PC-3 (cell line): Measurements from ENCODE around the gene GPRC5A. TPM values are rescaled to one million over a fixed set of nuclear protein-coding genes. Genes with fewer than 3 reads are reported as not detected.

ENCODE experiments used
- ATAC-seq: fragments of 200-7000 bp; cut with Tn5 transposase; 2 replicates; pipeline ENCODE4 v1.9.1; 2020; ENCODE audit warnings: mild to moderate bottlenecking, moderate library complexity
- BruUV-seq: library from RNA; stranded (reverse); fragments of 400-500 nt; replicated peaks from 2 replicates; lab custom pipeline; 2021; lab: Mats Ljungman, UMichigan
- CTCF ChIA-PET: fragments of 300-600 bp; sonication (Branson Sonifier 250); formaldehyde crosslinking; loops from one replicate; lab custom pipeline; 2022; ENCODE audit warnings: antibody characterized with exemption; lab: Charles Lee
- POLR2A ChIA-PET: fragments of 300-600 bp; sonication (Branson Sonifier 250); formaldehyde crosslinking; loops from one replicate; lab custom pipeline; 2022; ENCODE audit warnings: antibody characterized with exemption; ENCODE audit not compliant: unreplicated experiment; lab: Charles Lee
- DNase-seq: peaks from one replicate; pipeline ENCODE4 v3.0.0-alpha.2; 2015
- H2AFZ ChIP-seq: fragments of 300-600 bp; sonication (generic); 2 replicates; pipeline ENCODE4 v1.6.0; 2016; ENCODE audit warnings: antibody characterized with exemption, low read length
- H3F3A ChIP-seq: fragments of 300-600 bp; sonication (generic); one replicate; pipeline ENCODE4 v1.6.0; 2017; ENCODE audit warnings: antibody characterized with exemption, low read length, control low read depth, mild to moderate bottlenecking; ENCODE audit not compliant: unreplicated experiment
- H3K27ac ChIP-seq: fragments of 300-600 bp; sonication (generic); 2 replicates; pipeline ENCODE4 v1.5.1; 2016; ENCODE audit warnings: mild to moderate bottlenecking, low read length
- H3K27me3 ChIP-seq: fragments of 300-600 bp; sonication (generic); 2 replicates; pipeline ENCODE4 v1.6.1; 2016; ENCODE audit warnings: low read length, mixed read lengths
- H3K36me3 ChIP-seq: fragments of 300-600 bp; sonication (generic); 2 replicates; pipeline ENCODE4 v1.6.1; 2016; ENCODE audit warnings: low read depth, mixed run types, low read length, mixed read lengths
- H3K4me1 ChIP-seq: fragments of 300-600 bp; sonication (generic); 2 replicates; pipeline ENCODE4 v1.5.1; 2016; ENCODE audit warnings: low read length; ENCODE audit not compliant: insufficient read depth
- H3K4me2 ChIP-seq: fragments of 300-600 bp; sonication (generic); 2 replicates; pipeline ENCODE4 v1.6.0; 2016; ENCODE audit warnings: low read length
- H3K4me3 ChIP-seq: fragments of 300-600 bp; sonication (generic); 2 replicates; pipeline ENCODE4 v1.5.1; 2016; ENCODE audit warnings: mild to moderate bottlenecking, low read length, mixed read lengths
- H3K79me2 ChIP-seq: fragments of 300-600 bp; sonication (generic); 2 replicates; pipeline ENCODE4 v1.6.1; 2017; ENCODE audit warnings: low read length, mixed read lengths
- H3K9ac ChIP-seq: fragments of 300-600 bp; sonication (generic); 2 replicates; pipeline ENCODE4 v1.6.0; 2016; ENCODE audit warnings: mild to moderate bottlenecking, low read length
- H3K9me2 ChIP-seq: fragments of 300-600 bp; sonication (generic); replicated peaks from 2 replicates; pipeline ENCODE4 v1.6.1; 2016; ENCODE audit warnings: mixed run types, low read length, mixed read lengths
- H3K9me3 ChIP-seq: fragments of 300-600 bp; sonication (generic); 2 replicates; pipeline ENCODE4 v1.6.1; 2016; ENCODE audit warnings: low read length, mixed read lengths
- H4K20me1 ChIP-seq: fragments of 300-600 bp; sonication (generic); 2 replicates; pipeline ENCODE4 v1.6.1; 2016; ENCODE audit warnings: low read length, mixed read lengths
- CTCF ChIP-seq: fragments of 300-600 bp; sonication (generic); conservative IDR thresholded peaks from 2 replicates; pipeline ENCODE4 v1.5.1; 2017; ENCODE audit warnings: antibody characterized with exemption, low read depth, mild to moderate bottlenecking, low read length
- EZH2 ChIP-seq: fragments of 300-600 bp; sonication (generic); IDR thresholded peaks from one replicate; pipeline ENCODE4 v1.6.1; 2017; ENCODE audit warnings: antibody characterized with exemption, mild to moderate bottlenecking, low read length; ENCODE audit not compliant: unreplicated experiment
- EZH2phosphoT487 ChIP-seq: fragments of 300-600 bp; sonication (generic); IDR thresholded peaks from 2 replicates; pipeline ENCODE4 v1.6.1; 2018; ENCODE audit warnings: mild to moderate bottlenecking, antibody characterized with exemption, low read length, borderline replicate concordance
- intact Hi-C: fragments of 100-400 bp; cut with micrococcal nuclease; formaldehyde crosslinking; loops from 2 replicates; pipeline ENCODE4 v1.9.0; 2023
- total RNA-seq: library from RNA; depleted of rRNA; stranded (reverse); fragments of >200 nt; gene quantifications from 2 replicates; pipeline ENCODE4 v1.2.3, GENCODE V29; 2014

Gene GPRC5A
- total RNA-seq, 1 experiment from 2014 or later = 140 TPM

DNA sequence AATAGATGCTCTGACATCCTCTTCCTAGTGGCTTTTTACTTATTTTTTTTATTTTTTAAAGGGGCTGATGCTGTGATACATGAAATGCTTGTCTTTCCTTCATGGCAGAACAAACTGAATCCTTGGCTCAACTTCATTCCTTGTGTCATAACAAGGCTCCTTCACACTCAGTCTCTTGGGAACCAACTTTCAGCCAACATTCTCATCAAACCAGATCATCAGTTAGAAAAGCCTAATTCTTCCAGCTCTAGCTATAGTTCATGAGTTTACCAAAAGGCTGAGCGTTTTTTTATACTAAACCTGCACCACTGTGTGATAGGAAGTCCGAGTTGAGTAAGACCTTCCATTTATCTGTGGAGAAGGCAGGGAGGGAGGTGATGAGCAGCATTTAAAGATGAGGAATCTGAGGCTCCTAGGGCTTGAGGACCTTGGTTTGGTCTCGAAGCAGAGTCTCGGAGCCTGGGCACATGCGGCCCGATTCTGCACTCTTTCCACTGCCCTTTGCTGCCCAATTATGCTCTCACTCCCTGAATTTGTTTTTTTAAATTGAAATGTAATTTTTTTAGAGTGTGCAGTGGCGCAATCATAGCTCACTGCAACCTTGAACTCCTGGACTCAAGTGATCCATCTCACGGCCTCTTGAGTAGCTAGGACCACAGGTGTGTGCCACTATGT lies 52.4 kb downstream of the GPRC5A start:
- Histone ChIP-seq H3K27ac (no peak overlapping the region), H2AFZ (no peak overlapping the region), H3K9me2 (no peaks in the 10 kb centered on the region), H3K9me3 (no peaks in the 10 kb centered on the region), H3K27me3 (no peaks in the 10 kb centered on the region), H3K4me3 (no peak overlapping the region), H4K20me1 (no peaks in the 10 kb centered on the region), H3K36me3 (no peaks in the 10 kb centered on the region), H3K79me2 (no peaks in the 10 kb centered on the region), H3K4me2 (no peak overlapping the region), H3F3A (no peaks in the 10 kb centered on the region), H3K4me1 (peaks cover 10% of the 10 kb centered on the region), H3K9ac (no peak overlapping the region)
- ChIA-PET CTCF (no interaction called here), POLR2A (no interaction called here)
- DNase-seq = no peak
- intact Hi-C loops = no loop called here
- ATAC-seq = no peak
- no peak for TF ChIP-seq CTCF
- TF ChIP-seq EZH2 = no peak
- TF ChIP-seq EZH2phosphoT487 = no peak
- no TSS peak for BruUV-seq

GRCh38 chr12:12945591-12945990 lies 54.2 kb downstream of the GPRC5A start:
- Histone ChIP-seq H2AFZ (no peak overlapping the region), H3K9me3 (no peaks in the 10 kb centered on the region), H3K9me2 (no peaks in the 10 kb centered on the region), H3K4me2 (no peak overlapping the region), H3K4me1 (peaks cover 10% of the 10 kb centered on the region), H3K36me3 (no peaks in the 10 kb centered on the region), H3K27ac (no peak overlapping the region), H3K27me3 (no peaks in the 10 kb centered on the region), H3K4me3 (no peak overlapping the region), H3K79me2 (no peaks in the 10 kb centered on the region), H4K20me1 (no peaks in the 10 kb centered on the region), H3K9ac (no peak overlapping the region), H3F3A (no peaks in the 10 kb centered on the region)
- POLR2A ChIA-PET = no interaction called here
- DNase-seq (no peak), ATAC-seq (no peak)
- no TSS peak for BruUV-seq
- CTCF ChIA-PET = no interaction called here
- no peak for TF ChIP-seq EZH2phosphoT487
- TF ChIP-seq CTCF = no peak
- no peak for TF ChIP-seq EZH2
- intact Hi-C loops = no loop called here

DNA sequence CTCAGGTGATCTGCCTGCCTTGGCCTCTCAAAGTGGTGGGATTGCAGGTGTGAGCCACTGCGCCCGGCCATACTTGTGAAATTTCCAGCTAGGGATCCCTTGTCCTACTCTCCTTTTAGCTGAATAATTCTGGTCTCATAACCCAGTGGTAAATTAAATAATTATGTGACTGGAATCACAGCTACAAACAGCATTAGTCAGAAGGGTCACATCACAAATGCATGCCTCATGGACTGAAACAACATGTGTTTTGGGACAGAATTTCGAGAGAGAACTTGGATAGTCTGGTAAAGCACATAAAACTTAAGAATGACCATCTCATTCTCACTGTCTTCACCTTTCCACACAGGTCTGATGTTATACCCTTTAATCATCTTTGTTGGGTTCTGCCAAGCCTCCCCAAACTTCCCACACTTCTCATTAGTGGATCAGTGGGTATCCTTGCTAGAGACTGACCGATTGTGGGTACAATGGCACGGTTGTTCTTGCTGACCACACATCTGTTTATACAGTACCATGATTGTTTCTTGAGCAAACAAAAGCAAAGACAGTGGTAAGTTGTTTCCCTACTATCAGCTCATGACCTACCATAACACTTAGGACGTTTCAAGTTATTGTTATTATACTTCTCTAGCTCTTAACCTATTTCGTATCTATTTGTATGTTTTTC lies 55.5 kb downstream of the GPRC5A start:
- Histone ChIP-seq H3K79me2 (no peaks in the 10 kb centered on the region), H2AFZ (no peak overlapping the region), H3K4me1 (peaks cover 10% of the 10 kb centered on the region), H3K4me2 (0 out of 2 replicates have a peak overlapping the region, but pooled peaks have one; percentile 2), H3K27me3 (no peaks in the 10 kb centered on the region), H4K20me1 (no peaks in the 10 kb centered on the region), H3K4me3 (no peak overlapping the region), H3K36me3 (no peaks in the 10 kb centered on the region), H3K9ac (no peak overlapping the region), H3K27ac (peak overlapping the region; percentile 41), H3K9me2 (no peaks in the 10 kb centered on the region), H3K9me3 (no peaks in the 10 kb centered on the region), H3F3A (no peaks in the 10 kb centered on the region)
- peak; percentile 48 for DNase-seq
- ChIA-PET CTCF (no interaction called here), POLR2A (no interaction called here)
- TF ChIP-seq EZH2 (no peak), EZH2phosphoT487 (no peak), CTCF (no peak)
- intact Hi-C loops = no loop called here
- BruUV-seq = no TSS peak
- ATAC-seq = peak; percentile 95
